Liver (tissue), 9 donors: ENCODE measurements around the gene URAD. TPM values are rescaled to one million over a fixed set of nuclear protein-coding genes. Genes with fewer than 3 reads are reported as not detected.
"Not testable (repeated sequence)": the region's sequence is repeated elsewhere in the genome, so short reads cannot be mapped to it uniquely, and the experiment has no call there.

ENCODE experiments used
- DNase-seq: peaks from one replicate; pipeline ENCODE4 v3.0.0-alpha.2; 2017; ENCODE audit warnings: low spot score
- H3K27ac ChIP-seq, 2 donors: one replicate each; pipeline ENCODE4 v1.7.0; 2013; ENCODE audit warnings: inconsistent platforms in 2 of 2, low read length in 2 of 2, control low read depth in 1 of 2, low read depth in 1 of 2, mild to moderate bottlenecking in 1 of 2
- H3K27me3 ChIP-seq, 4 donors: one replicate each; pipeline versions ENCODE4 v1.6.1 to v1.7.0; 2013; ENCODE audit warnings: low read length in 3 of 4, inconsistent platforms in 1 of 4, mild to moderate bottlenecking in 1 of 4, moderate library complexity in 1 of 4; ENCODE audit not compliant: control insufficient read depth in 4 of 4, insufficient read depth in 4 of 4
- H3K36me3 ChIP-seq, 4 donors: one replicate each; pipeline versions ENCODE4 v1.6.1 to v1.7.0; 2013; ENCODE audit warnings: low read length in 3 of 4, mild to moderate bottlenecking in 3 of 4, low read depth in 1 of 4, moderate library complexity in 1 of 4; ENCODE audit not compliant: control insufficient read depth in 4 of 4, insufficient read depth in 3 of 4
- H3K4me1 ChIP-seq, 4 donors: one replicate each; pipeline versions ENCODE4 v1.6.1 to v1.7.0; 2013; ENCODE audit warnings: low read length in 3 of 4, mild to moderate bottlenecking in 3 of 4, moderate library complexity in 1 of 4; ENCODE audit not compliant: control insufficient read depth in 4 of 4, insufficient read depth in 4 of 4
- H3K4me3 ChIP-seq, 3 donors: one replicate each; pipeline versions ENCODE4 v1.6.1 to v1.7.0; 2013; ENCODE audit warnings: low read length in 3 of 3, control low read depth in 1 of 3, low read depth in 1 of 3, mild to moderate bottlenecking in 1 of 3
- H3K9ac ChIP-seq, 2 donors: one replicate each; pipeline ENCODE4 v1.7.0; 2013; ENCODE audit warnings: low read length in 2 of 2, mild to moderate bottlenecking in 2 of 2, moderate library complexity in 2 of 2, control low read depth in 1 of 2, low read depth in 1 of 2
- H3K9me3 ChIP-seq, 4 donors: one replicate each; pipeline versions ENCODE4 v1.6.1 to v1.7.0; 2013; ENCODE audit warnings: low read length in 3 of 4; ENCODE audit not compliant: control insufficient read depth in 4 of 4
- CTCF ChIP-seq: fragments of 150-350 bp; IDR thresholded peaks from 2 replicates; pipeline ENCODE4 v1.5.1; 2017; ENCODE audit warnings: improper control_type of control experiment, low read depth, low read length; ENCODE audit not compliant: missing input control
- EGR1 ChIP-seq, 2 donors: IDR thresholded peaks; 2 replicates each; pipeline ENCODE4 v1.6.1; 2016 to 2018; ENCODE audit warnings: antibody characterized with exemption in 2 of 2, low read depth in 2 of 2
- FOXA1 ChIP-seq: IDR thresholded peaks from 2 replicates; pipeline ENCODE4 v1.6.1; 2016; ENCODE audit warnings: antibody characterized with exemption
- FOXA2 ChIP-seq: IDR thresholded peaks from 2 replicates; pipeline ENCODE4 v1.6.1; 2016; ENCODE audit warnings: antibody characterized with exemption
- GABPA ChIP-seq, 2 donors: IDR thresholded peaks in 1 of 2; conservative IDR thresholded peaks in 1 of 2; 2 replicates each; pipeline ENCODE4 v1.6.1; 2016; ENCODE audit warnings: antibody characterized with exemption in 2 of 2, mild to moderate bottlenecking in 1 of 2, moderate library complexity in 1 of 2
- HNF4A ChIP-seq, 2 donors: conservative IDR thresholded peaks; 2 replicates each; pipeline ENCODE4 v1.6.1; 2016; ENCODE audit warnings: antibody characterized with exemption in 2 of 2, mild to moderate bottlenecking in 2 of 2
- HNF4G ChIP-seq: IDR thresholded peaks from 2 replicates; pipeline ENCODE4 v1.6.1; 2016; ENCODE audit warnings: antibody characterized with exemption
- JUND ChIP-seq, 2 donors: IDR thresholded peaks; 2 replicates each; pipeline ENCODE4 v1.6.1; 2016; ENCODE audit warnings: antibody characterized with exemption in 2 of 2
- NR2F2 ChIP-seq: IDR thresholded peaks from 2 replicates; pipeline ENCODE4 v1.6.1; 2016; ENCODE audit warnings: antibody characterized with exemption
- RAD21 ChIP-seq, 2 donors: IDR thresholded peaks; 2 replicates each; pipeline ENCODE4 v1.6.1; 2016; ENCODE audit warnings: antibody characterized with exemption in 2 of 2, mild to moderate bottlenecking in 2 of 2
- REST ChIP-seq: IDR thresholded peaks from 2 replicates; pipeline ENCODE4 v1.6.1; 2016; ENCODE audit warnings: antibody characterized with exemption, mild to moderate bottlenecking
- RXRA ChIP-seq, 2 donors: IDR thresholded peaks; 2 replicates each; pipeline ENCODE4 v1.6.1; 2017 to 2018; ENCODE audit warnings: antibody characterized with exemption in 2 of 2, mild to moderate bottlenecking in 1 of 2
- SP1 ChIP-seq: IDR thresholded peaks from 2 replicates; pipeline ENCODE4 v1.6.1; 2018; ENCODE audit warnings: antibody characterized with exemption, mild to moderate bottlenecking
- TAF1 ChIP-seq: conservative IDR thresholded peaks from 2 replicates; pipeline ENCODE4 v1.6.1; 2016; ENCODE audit warnings: antibody characterized with exemption, mild to moderate bottlenecking
- YY1 ChIP-seq: IDR thresholded peaks from 2 replicates; pipeline ENCODE4 v1.6.1; 2016; ENCODE audit warnings: antibody characterized with exemption, mild to moderate bottlenecking
- ZBTB33 ChIP-seq: IDR thresholded peaks from 2 replicates; pipeline ENCODE4 v1.6.1; 2016; ENCODE audit warnings: antibody characterized with exemption
- WGBS: extraction: QIAGEN DNeasy Blood & Tissue Kit; methylation state at CpG from one replicate; pipeline ENCODE4 v1.1.7; 2013; 5-methylcytosine and 5-hydroxymethylcytosine counted together
- polyA plus RNA-seq, 2 donors: library from polyadenylated mRNA; stranded (reverse) in 1 of 2; unstranded in 1 of 2; fragments of 200-250 nt in 1 of 2; fragments of >200 nt in 1 of 2; fragmentation: Nextera tagmentation in 1 of 2; extraction: Ambion mirVana in 1 of 2; gene quantifications; one replicate each; pipeline versions ENCODE4 v1.2.1 to v1.2.3, GENCODE V29; 2013 to 2015
- total RNA-seq, 2 donors: library from RNA; depleted of rRNA; stranded (reverse); fragments of >200 nt; gene quantifications; one replicate each; pipeline ENCODE4 v1.2.3, GENCODE V29; 2014
- TF ChIP-seq, protein P1 (sequence below): IDR thresholded peaks from 2 replicates; pipeline ENCODE4 v1.6.1; 2016; ENCODE audit warnings: antibody characterized with exemption
- TF ChIP-seq, protein P2 (sequence below): IDR thresholded peaks from 2 replicates; pipeline ENCODE4 v1.6.1; 2016; ENCODE audit warnings: antibody characterized with exemption
- donor health status: healthy.
- donor health status: healthy.
- donor health status: healthy.
- donor health status: healthy.
- donor health status: healthy.

Gene URAD
- total and polyA plus RNA-seq, 4 donors: not detected

GRCh38 chr13:28010046-28010445 lies 21.6 kb upstream of the URAD start:
- Histone ChIP-seq H3K4me1 (no peaks in the 10 kb centered on the region), H3K36me3 (no peaks in the 10 kb centered on the region), H3K9ac (no peak overlapping the region), H3K4me3 (no peak overlapping the region), H3K27ac (no peak overlapping the region), H3K27me3 (peaks cover 0 to 3% (median 0%) of the 10 kb centered on the region in 4 donors), H3K9me3 (no peaks in the 10 kb centered on the region)
- TF ChIP-seq SP1: no peak
- no peak for TF ChIP-seq RAD21 (IDR thresholded peaks at IDR 0.05)
- no peak for TF ChIP-seq GABPA (IDR thresholded peaks at IDR 0.05 in 1 of 2, conservative IDR thresholded peaks at IDR 0.05 in 1 of 2)
- TF ChIP-seq TAF1: no peak
- TF ChIP-seq FOXA2: no peak
- TF ChIP-seq RXRA (IDR thresholded peaks at IDR 0.05): no peak
- DNase-seq: no peak
- WGBS: 81% methylated on average over 5 of the region's 5 CpGs

GRCh38 chr13:28005016-28005415 lies 16.5 kb upstream of the URAD start:
- not testable (repeated sequence) for H3K4me1 ChIP-seq, DNase-seq, H3K27me3 ChIP-seq, H3K36me3 ChIP-seq, H3K9ac ChIP-seq, H3K9me3 ChIP-seq, H3K27ac ChIP-seq, H3K4me3 ChIP-seq
- 96% methylated on average over 13 of the region's 13 CpGs for WGBS

DNA sequence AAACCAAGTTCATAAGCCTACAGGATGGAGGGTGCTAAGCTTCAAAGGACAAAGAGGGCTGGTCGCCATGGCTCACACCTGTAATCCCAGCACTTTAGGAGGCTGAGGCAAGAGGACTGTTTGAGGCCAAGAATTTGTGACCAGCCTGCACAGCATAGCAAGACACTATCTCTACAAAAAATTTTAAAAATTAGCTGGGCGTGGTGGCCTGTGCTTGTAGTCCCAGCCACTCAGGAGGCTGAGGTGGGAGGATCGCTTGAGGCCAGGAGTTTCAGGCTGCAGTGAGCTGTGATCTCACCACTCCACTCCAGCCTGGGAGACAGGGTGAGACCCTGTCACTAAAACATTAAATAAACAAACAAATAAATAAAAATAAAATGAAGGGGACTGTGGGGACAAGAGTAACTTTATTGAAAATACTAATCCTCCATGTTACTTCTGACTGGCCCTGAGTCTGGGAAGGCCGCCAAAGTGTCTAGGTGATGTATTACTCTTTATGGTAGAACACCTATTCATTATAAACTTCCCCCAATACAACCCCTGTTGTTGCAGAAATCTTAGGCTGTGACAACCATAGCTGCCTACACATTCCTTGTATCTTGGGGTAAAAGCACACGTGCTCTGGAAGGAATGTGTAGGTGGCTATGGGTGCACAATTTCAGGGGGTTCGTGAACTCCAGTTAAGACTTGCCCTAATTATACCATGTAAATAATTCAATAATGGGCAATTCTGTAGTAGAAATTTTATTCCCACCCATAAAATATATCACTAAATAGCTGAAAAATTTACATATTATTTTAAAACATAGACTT lies 14.6 kb upstream of the URAD start:
- Histone ChIP-seq H3K36me3 (no peaks in the 10 kb centered on the region), H3K27ac (no peak overlapping the region), H3K4me3 (no peak overlapping the region), H3K9me3 (no peaks in the 10 kb centered on the region), H3K9ac (no peak overlapping the region), H3K4me1 (no peaks in the 10 kb centered on the region), H3K27me3 (no peaks in the 10 kb centered on the region)
- 94% methylated on average over 6 of the region's 6 CpGs for WGBS
- no peak for DNase-seq
- TF ChIP-seq FOXA1: no peak
- no peak for TF ChIP-seq EGR1 (IDR thresholded peaks at IDR 0.05; ENCODE audit: low read depth in 2 of 2)
- TF ChIP-seq ZBTB33: no peak
- TF ChIP-seq GABPA (IDR thresholded peaks at IDR 0.05 in 1 of 2, conservative IDR thresholded peaks at IDR 0.05 in 1 of 2): no peak
- TF ChIP-seq RXRA (IDR thresholded peaks at IDR 0.05): no peak
- TF ChIP-seq HNF4G: no peak
- TF ChIP-seq SP1: no peak
- no peak for TF ChIP-seq FOXA2
- no peak for TF ChIP-seq YY1
- no peak for TF ChIP-seq CTCF
- TF ChIP-seq, protein P1, sequence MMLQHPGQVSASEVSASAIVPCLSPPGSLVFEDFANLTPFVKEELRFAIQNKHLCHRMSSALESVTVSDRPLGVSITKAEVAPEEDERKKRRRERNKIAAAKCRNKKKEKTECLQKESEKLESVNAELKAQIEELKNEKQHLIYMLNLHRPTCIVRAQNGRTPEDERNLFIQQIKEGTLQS: no peak
- no peak for TF ChIP-seq REST
- TF ChIP-seq HNF4A (conservative IDR thresholded peaks at IDR 0.05): no peak
- TF ChIP-seq, protein P2, sequence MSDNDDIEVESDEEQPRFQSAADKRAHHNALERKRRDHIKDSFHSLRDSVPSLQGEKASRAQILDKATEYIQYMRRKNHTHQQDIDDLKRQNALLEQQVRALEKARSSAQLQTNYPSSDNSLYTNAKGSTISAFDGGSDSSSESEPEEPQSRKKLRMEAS: no peak
- TF ChIP-seq NR2F2: no peak
- no peak for TF ChIP-seq JUND (IDR thresholded peaks at IDR 0.05)
- TF ChIP-seq TAF1: no peak
